GM21717 (cell line): ENCODE data around the gene PHACTR1.
"Not testable (repeated sequence)": the region's sequence is repeated elsewhere in the genome, so short reads cannot be mapped to it uniquely, and the experiment has no call there.

Experiments used
- ATAC-seq: cut with Tn5 transposase; IDR thresholded peaks from one replicate; pipeline ENCODE4 v1.9.1; 2021; ENCODE audit warnings: mild to moderate bottlenecking, moderate library complexity; ENCODE audit not compliant: unreplicated experiment

PHACTR1 gene

DNA sequence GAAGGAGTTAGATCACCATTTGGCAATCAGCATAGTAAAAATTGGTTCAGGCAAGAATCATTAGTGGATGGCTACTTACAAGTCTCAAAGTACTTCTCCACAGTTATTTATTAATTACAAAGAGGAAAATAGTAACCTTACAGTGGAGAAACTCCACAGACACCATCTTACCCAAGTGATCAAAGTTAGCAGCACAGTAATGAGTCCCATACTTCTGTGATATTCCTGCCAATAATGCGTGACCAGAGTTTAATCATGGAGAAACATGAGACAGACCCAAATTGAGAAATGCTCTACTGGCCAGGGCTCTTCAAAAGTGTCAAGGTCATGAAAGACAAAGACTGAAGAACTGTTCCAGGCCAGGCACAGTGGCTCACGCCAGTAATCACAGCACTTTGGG, 602.3 kb downstream of the PHACTR1 start:
- ATAC-seq = no peak

DNA sequence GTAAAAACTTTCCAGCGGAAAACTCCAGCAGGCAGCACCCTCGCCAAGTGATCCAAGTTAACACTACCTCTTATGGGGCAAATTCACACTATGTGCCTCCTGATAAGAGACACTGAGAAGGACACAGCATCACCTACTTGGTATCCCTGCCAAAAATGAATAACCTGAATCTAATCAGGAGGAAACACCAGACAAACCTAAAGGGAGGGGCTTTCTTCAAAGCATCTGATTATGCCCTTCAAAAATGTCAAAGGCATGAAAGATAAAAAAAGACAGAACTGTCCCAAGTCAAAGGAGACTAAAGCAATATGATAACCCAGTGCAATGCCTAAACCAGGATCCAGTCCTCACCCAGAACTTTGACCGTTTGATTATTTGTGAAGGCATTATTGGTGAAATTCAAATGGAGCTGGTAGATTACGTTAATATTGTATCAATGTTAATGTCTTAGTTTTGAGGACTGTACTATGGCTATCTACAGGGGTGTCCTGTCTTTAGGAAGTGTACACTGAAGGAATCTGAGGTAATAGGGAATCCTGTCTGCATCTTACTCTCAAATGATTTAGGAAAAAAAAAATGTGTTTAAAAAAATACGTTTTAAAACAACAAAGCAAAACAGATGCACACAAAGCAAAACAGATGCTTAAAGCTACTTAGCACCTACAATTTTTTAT, 603.5 kb downstream of the PHACTR1 start:
- ATAC-seq = no peak

DNA sequence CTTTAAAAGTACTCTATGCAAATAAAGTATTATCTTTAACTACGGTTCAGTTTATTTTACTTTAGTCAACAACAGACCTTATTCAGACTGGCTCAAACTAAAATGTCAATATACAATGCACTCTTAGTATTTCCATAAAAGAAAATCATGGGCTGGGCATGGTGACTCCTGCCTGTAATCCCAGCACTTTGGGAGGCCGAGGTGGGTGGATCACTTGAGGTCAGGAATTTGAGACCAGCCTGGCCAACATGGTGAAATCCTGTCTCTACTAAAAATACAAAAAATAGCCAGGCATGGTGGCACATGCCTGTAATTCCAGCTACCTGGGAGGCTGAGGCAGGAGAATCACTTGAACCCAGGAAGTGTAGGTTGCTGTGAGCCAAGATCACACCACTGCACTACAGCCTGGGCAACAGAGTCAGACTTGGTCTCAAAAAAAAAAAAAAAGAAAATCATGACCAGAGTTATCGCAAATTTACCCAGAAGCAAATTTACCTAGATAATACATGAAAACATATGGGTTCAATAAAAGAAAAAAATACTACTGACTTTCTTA, 609.5 kb downstream of the PHACTR1 start:
- not testable (repeated sequence) for ATAC-seq

DNA sequence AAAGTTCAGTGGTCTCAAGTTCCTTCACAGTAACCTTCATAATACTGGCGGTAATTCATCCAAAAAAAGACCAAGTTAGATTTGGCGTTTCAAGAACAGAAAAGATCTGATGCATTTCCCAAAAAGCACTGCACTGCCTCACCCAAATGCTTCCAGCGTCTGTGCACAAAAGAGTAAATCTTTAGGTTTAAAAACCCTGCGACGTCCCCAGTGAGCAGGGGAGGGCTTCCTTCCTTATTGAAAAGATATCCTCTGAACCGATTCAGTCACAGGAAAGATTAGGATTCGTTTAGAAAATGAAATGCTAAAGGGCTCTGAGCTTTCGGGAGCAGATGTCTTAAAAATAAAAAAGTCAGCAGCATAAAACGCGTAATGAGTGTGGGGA, 611.1 kb downstream of the PHACTR1 start:
- ATAC-seq = no peak

DNA sequence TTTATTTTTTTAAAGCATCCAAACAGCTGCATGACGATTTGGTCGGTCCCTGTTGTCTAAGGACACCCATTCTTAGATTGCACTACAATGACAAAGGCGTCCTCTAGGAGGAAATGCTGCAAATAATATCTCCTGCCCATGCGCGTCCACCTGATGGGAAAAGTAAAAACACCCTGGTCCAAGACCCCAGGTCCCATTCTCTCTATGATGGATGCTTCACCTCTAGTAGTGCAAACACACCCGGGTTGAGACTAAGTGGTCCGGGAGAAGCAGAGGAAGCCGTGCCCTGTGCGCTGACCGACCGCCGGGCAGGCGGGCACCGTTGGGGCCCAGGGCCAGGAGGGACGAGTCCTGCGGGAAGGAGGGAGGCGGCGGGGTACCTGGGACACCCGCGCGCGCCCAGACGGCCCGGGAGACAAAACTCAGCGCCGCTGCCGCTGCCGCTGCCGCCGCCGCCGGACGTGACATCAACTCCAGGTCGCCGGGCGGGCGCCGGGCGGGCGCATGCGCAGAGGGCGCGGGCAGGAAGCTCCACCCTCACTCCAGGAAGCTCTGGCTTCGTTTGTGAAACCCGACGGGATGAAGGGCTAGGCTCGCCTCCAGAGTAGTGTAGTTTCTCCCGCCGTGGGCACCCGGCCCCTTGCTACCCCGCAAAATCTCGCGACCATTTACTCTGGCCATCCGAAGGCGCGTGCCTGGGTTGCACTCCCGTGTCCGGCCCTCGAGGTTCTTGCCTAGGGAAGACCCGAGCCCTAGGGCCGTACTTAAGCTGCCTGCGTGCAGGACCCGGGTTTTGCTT, 611.7 kb downstream of the PHACTR1 start, which contains the start of gene TBC1D7:
Gene TBC1D7, minus strand, starts transcription at position 462 of the 799 bp plus-strand sequence. CDS start 1,639 bp downstream, outside the sequence.
- peak; percentile 80 for ATAC-seq

DNA sequence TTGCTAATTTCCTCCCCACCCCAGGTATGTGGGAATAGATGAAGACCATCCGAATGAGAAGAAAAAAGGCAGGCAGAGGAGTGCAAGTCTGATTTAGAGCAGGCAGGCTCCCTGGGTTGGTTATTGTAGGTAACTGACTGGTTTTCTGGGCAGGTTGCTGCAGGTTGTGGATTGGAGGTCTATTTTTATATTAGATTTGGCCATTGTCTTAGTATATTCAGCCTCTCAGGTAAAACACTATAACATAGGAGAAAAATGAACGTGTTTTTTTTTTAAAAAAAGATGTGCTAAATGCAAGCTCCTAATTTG, 612.3 kb downstream of the PHACTR1 start:
- no peak for ATAC-seq

DNA sequence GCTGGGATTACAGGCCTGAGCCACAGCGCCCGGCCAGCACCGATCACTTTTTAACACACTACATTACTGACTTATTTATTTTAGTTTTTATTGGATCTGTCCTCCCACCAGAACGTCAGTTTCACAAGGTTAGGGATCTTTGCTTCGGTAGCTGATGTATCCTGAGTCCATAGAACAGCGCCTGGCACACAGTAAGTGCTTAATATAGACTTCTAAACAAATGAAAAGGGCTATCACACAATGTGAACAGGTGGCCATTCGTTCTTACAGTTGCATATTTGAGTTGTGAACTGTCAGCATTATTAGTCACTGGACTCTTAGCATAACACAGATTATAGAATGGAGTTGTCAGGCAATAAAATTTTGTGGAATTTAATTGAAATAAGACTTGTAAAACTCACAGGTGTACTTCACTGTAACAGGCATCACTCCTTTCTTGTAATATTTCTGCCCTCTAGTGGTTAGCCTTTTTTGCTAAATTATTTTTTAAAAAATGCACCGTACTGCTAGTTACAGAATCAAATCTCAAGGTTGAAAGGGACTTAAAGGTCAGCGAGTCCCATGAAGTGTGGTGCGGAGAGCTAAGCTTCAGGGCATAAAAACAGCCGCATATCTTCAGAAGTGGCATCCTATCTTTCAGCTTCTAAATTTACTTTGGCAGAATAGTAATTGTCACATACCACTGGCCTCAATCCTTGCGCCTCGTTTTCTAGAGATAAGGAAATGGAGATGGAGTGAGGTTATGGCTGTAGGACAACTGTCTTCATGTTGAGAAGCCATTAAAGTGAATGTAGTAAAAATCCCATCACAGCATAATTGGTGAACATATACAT, 615.2 kb downstream of the PHACTR1 start:
- ATAC-seq = no peak

DNA sequence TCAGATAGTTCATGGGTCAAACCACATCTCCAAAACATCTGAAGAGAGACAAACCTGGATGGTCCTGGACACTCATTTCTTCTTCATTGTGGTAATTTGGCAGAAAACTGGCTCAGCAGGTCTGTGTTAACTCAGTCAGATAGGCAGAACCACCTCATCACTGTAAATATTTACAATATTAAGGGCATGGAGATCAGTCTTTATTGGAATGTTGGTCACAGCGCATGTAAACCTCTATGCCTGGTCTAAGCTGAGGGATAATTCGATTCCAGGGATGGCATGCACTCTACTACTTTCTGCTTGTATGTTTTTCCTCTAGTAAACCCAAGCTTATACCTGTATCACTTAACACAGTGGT, 615.8 kb downstream of the PHACTR1 start:
- ATAC-seq = no peak

DNA sequence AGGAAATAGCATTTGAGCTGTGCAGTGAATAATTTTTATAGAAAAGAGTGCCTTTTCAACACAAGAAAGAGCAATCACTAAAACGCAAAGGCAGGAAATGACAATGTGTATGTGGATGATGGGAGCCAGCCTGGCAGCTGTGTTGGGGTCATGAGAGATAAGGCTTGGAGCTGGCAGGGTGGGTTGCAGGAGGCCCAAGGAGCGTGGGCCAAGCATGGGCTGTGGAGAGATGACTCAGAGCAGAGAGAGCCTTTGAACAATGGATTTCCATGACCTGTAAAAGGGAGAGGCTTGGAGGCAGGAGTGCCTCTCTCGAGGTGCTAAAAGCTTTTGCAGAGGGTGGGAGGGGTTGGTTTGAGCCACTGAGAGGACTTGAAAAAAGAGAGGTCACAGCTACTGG, 618.4 kb downstream of the PHACTR1 start:
- ATAC-seq = no peak

DNA sequence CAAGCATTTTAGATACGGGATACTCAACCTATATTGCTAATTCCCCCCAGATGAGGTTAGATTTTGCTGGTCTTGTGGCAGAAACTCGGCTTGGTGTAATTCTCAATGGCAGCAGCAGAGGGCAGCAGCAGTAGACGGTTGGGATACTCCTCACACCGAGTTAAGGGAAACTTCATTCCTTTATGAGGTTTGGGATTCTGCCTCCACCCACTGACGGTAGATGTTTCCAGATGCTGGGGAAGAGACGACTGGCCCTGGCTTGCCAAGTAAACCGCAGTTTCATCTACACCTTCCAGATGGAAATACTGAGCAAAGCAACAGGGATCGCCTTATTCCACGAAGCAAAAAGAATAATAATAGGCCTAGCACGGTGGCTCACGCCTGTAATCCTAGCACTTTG, 620.0 kb downstream of the PHACTR1 start:
- no peak for ATAC-seq

DNA sequence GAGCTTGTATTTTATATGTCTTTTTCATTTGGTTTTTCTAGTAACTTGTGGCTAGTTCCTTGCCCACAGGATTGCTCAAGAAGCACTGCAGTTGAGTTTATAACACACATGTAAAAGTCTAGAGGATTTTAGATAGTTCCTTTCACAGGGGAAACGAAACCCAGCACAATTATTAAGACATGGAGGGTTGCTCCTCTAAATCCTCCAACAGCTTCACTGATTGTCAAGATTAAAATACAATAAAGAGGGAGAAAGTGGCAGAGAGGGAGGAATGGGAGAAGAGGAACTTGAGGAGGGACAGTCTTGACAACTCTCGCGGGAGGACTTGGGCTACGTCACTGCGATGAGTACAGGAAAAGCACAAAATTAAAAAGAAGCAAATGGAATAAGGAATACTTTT, 621.5 kb downstream of the PHACTR1 start:
- no peak for ATAC-seq
